OCI-LY1 (cell line): Measurements from ENCODE around the gene TPBG.

Source experiments
- CTCF ChIP-seq: fragments of 200-600 bp; sonication (generic), shearing (Covaris generic); IDR thresholded peaks from 2 replicates; pipeline ENCODE4 v1.5.1; 2017; ENCODE audit warnings: mild to moderate bottlenecking, antibody characterized with exemption, low read length, moderate library complexity, mixed read lengths
- EZH2 ChIP-seq: fragments of 200-600 bp; sonication (generic), shearing (Covaris generic); IDR thresholded peaks from 2 replicates; pipeline ENCODE4 v1.8.0; 2017; ENCODE audit warnings: borderline replicate concordance, mixed run types, mild to moderate bottlenecking, antibody characterized with exemption, low read length, moderate library complexity, mixed read lengths

GRCh38 chr6:82331031-82331773 lies 32.4 kb upstream of the TPBG start:
- TF ChIP-seq CTCF (no peak), EZH2 (no peak)
